OCI-LY3 (cell line): ENCODE results near the gene GPR146.
"Not testable (repeated sequence)": the region's sequence is repeated elsewhere in the genome, so short reads cannot be mapped to it uniquely, and the experiment has no call there.

Source experiments
- CTCF ChIP-seq: fragments of 200-600, 300-600 bp; sonication (generic); IDR thresholded peaks from 2 replicates; pipeline ENCODE4 v1.5.1; 2014; ENCODE audit warnings: antibody characterized with exemption, low read length, low read depth
- EZH2phosphoT487 ChIP-seq: fragments of 200-600 bp; shearing (Covaris generic); IDR thresholded peaks from 2 replicates; pipeline ENCODE4 v1.6.1; 2018; ENCODE audit warnings: antibody characterized with exemption, mixed run types, low read depth

GRCh38 chr7:1002026-1002425 lies 42.3 kb upstream of the GPR146 start:
- not testable (repeated sequence) for TF ChIP-seq CTCF, EZH2phosphoT487
